C4-2B (cell line): Measurements from ENCODE around the gene RAB22A.

Source experiments
- CTCF ChIP-seq: fragments of 450-650 bp; conservative IDR thresholded peaks from 2 replicates; pipeline ENCODE4 v1.5.1; 2017; ENCODE audit warnings: mild to moderate bottlenecking
- ZFX ChIP-seq: fragments of 450-650 bp; IDR thresholded peaks from 2 replicates; pipeline ENCODE4 v1.6.1; 2017

- no peak for TF ChIP-seq CTCF
- no peak for TF ChIP-seq ZFX
These were observed 30.2 kb downstream of the RAB22A start for GRCh38 chr20:58339741-58340140.
